HG03442 (cell line): ENCODE data around the gene LYRM2.

Source experiments
- ATAC-seq: cut with Tn5 transposase; IDR thresholded peaks from one replicate; pipeline ENCODE4 v1.9.1; 2021; ENCODE audit warnings: mild to moderate bottlenecking, moderate library complexity; ENCODE audit not compliant: unreplicated experiment

LYRM2 gene

DNA sequence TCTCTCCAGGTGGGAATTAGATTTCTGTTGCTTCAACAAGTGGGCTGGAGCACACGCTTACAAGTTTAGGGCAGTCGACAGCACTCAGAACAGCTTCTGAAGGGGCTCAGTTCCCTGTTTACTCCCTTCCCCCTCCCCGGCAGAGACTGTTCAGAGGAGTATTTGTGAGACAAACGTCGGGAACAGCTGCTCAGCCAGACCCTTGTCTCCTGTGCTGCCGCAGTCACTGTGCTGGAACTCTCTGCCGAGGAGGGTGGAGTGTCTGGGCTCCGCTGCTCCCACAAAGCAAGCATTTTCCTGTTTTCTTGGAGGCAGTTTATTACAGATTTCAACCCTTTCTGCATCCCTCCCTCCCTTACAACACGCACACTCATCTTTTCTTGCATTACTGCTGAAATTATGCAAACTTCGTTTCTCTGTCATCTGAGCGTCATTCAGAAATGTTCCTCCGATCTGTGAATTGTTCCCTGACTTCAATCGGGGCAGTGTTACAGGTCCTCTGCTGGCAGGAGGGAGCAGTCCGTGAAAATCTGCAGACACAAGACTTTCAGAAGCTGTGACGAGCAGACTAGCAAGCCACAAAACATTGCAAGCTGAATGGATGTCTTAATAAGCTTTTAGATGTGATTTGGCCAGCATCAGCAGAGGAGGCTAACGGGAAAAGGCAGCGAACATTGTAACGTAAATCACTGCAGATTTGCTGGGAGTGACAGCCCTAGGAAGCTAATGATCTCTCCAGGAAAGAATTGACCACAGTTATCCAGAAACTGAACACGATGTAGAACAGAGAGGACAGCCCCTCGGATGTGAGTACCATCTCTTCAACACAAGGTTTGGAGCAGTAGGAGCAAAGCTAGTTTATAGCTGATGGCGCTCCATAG lies 76.2 kb downstream of the LYRM2 start:
- ATAC-seq: no peak

DNA sequence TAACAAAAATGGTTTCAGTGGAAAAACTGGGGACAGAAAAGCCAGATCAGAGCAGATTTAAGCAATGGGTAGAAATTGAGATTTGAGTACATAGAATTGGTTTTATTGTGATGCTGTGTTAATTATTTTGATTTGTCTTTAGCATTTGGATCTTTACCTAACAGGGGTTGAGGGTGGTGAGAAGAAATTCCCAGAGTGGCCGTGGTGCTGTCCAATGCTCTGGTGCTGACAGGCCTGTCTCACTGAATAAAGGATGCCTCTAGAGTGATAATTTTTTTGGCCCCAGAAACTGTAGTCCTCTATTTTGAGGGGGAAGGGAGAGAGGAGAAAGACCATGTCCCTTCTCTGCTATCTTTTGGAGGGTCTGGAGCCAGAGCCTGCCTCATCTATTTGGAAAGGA lies 79.1 kb downstream of the LYRM2 start:
- no peak for ATAC-seq

DNA sequence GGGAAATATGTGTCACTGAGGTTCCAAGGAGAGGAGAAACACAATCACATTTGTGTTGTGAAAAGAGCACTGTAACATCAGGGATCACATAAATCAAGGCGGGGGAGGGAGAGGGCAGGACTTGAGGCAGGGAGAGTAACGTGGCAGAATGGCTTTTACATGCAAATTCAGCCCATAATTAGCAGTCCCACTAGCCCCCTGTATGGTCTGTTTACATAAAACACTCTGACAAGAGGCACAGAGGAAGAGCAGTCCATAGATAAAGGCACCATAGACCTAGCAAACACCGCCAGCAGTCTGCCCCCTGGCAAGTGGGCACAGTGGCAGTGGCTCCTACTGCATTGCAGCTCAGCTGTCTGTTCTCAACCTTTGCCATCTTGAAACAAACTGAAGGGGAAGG lies 82.7 kb downstream of the LYRM2 start:
- ATAC-seq: no peak

DNA sequence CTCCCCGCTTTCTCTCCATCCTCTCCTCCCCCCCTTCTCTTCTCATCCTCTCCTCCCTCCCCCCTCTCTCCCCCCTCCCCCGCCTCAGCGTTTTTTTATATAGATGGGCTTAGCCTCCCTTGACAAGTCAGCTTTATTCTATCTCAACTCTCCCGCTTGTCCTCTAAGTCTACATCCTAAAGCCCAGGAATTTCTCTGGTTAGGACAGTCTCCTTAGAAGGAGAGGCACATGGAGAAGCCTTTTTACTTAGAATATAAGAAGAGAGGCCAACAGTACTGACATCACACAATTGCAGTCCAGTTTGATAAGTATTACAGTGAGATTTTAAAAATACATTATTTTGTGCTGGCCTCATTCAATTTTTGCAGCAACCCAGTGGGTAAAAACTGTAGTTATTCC lies 83.5 kb downstream of the LYRM2 start:
- ATAC-seq: no peak

GRCh38 chr6:89554106-89554505 lies 84.4 kb downstream of the LYRM2 start:
- no peak for ATAC-seq

GRCh38 chr6:89553431-89553830 lies 85.1 kb downstream of the LYRM2 start:
- no peak for ATAC-seq

DNA sequence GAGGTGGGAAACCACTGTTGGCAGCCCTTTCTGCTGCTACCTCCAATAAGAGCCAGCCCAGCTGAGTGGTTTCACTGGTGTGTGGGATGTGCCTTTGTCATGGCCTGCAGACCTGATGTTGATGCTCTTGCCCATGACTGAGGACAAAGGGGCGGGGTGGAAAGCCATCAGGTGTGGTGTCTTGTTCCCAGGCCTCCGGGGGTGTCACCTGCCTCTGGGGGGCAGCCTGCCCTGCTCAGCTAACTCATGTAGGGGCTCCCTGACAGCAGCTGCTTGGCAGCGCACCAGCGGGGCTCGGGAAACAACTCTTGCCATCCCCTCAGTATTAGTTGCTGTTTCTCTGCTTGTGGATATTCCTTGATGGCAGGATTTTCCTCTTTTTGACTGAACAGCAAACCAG lies 91.3 kb downstream of the LYRM2 start:
- no peak for ATAC-seq

DNA sequence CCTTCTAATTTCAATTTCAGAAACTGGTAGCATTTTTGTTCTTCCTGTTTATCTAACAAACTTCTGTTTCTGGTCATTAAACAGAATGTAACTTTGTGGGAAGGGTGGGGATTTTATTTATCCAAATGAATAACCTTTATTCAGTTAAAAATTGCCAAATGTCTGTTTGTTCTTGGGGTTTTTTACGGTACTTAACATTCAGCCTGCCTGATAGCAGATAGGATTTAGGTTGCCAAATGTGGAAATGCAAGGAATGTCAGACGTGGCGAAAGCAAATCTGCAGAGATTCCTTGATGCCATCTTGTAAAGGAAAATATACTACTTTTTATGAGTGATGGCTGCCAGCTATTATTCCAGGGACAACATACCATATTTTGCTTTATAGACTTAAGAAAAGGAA lies 95.7 kb downstream of the LYRM2 start:
- ATAC-seq: no peak

- no peak for ATAC-seq
These were observed 96.3 kb downstream of the LYRM2 start for GRCh38 chr6:89542081-89542857.

GRCh38 chr6:89539779-89540178 lies 98.8 kb downstream of the LYRM2 start:
- no peak for ATAC-seq

DNA sequence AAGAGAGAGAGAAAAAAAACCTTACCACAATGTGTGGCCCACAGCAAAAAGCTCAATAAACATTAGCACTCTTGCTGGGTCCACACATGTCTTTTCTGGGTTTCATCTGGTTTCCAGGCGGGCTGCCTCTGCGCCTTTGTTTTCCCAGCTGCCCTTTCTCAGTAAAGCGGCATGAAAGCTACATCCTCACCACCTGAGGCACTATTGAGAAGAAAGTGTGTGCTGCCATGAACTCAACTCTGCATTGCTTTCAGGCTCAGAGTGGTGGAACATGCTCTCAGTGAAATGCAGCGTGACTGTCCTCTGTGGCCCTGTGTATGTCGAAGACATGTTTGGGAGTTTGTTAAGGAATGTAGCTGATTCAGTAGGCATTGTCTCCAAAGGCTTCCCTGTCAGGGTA lies 102.3 kb downstream of the LYRM2 start:
- no peak for ATAC-seq

DNA sequence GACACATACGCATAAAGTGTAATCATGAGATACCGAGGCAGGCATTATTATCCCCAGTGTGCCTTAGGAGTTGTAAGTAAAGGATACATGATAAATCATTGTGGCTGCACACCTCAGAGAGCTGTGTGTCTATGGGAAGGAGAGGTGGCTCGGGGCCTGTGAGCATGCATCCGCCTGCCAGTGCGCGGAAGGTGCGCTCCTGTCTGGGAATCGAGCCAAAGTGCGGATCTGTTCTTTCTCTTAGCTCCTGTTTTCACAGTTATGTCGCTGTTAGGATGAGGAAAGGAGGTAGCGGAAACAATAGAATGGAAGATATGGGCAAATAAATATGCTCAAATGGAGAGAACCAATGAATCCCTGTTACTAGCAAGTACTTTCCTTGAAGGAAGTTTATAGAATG lies 107.6 kb downstream of the LYRM2 start:
- ATAC-seq: no peak

- no peak for ATAC-seq
These were observed 109.7 kb downstream of the LYRM2 start for GRCh38 chr6:89528866-89529265.

- no peak for ATAC-seq
These were observed 110.9 kb downstream of the LYRM2 start for GRCh38 chr6:89527634-89528033.

DNA sequence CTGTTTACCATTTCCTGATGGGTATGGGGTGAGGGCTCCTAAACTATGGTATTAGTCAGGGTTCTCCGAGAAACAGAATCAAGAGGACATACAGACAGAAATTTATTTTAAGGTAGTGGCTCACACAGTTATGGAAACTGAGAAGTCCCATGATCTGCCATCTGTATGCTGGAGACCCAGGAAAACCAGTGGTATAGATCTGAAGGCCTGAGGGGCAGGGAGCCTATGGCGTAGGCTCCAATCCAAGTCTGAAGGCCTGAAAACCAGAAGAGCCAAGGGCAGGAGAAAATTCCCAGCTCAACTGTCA lies 112.0 kb downstream of the LYRM2 start:
- ATAC-seq: no peak

DNA sequence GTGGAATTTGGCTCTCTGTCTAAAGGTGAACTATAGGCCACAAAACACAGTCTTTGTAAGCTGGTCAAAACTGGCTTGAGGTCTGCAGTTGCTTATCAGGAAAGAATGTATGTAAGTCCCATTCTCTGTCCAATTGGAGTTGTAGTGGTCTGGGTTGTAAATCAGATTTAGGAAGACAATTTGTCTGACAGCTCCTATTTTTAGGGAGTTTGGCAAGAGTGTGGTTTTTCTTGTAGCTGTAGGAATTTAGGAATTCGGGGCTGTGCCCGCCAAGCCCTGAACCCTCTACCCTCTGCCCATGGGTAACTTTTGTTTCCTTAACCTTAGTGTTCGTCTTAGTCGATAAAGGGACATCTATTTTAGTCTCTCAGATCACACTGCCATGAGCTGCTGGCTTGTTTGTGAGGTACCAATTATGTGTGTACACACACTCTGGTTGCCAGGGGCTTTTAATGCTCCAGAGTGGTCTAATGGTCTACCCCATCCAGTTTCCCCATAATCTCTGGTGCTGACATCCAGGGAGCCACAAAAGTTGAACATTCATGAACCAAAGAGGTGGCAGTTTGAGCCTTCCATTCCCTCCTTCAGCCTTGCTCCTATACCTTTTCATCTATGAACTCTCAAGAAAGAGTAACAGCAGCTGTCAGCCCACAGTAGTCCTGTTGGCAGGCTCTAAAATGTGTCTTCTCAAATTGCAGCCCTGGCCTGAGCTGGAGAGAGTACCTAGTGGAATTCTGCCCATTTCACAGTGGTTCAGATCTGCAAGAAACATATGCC lies 112.6 kb downstream of the LYRM2 start:
- ATAC-seq: no peak

- ATAC-seq: no peak
These were observed 115.8 kb downstream of the LYRM2 start for GRCh38 chr6:89522778-89523177.

GRCh38 chr6:89520736-89521135 lies 117.8 kb downstream of the LYRM2 start:
- no peak for ATAC-seq

GRCh38 chr6:89518352-89519055 lies 120.0 kb downstream of the LYRM2 start:
- ATAC-seq: no peak
